Stimulated activated CD8-positive, alpha-beta memory T cell treated with anti-CD3 and anti-CD28 coated beads, Interleukin-7, amount 100 ng/mL, for 48 hours (primary cell): ENCODE data around the gene MARCHF5.

Experiments used
- DNase-seq, 2 donors: peaks; one replicate each; pipeline ENCODE4 v3.0.0-alpha.2; 2020; ENCODE audit warnings: low read depth in 1 of 2; ENCODE audit errors: extremely low read depth in 1 of 2

Gene MARCHF5

DNA sequence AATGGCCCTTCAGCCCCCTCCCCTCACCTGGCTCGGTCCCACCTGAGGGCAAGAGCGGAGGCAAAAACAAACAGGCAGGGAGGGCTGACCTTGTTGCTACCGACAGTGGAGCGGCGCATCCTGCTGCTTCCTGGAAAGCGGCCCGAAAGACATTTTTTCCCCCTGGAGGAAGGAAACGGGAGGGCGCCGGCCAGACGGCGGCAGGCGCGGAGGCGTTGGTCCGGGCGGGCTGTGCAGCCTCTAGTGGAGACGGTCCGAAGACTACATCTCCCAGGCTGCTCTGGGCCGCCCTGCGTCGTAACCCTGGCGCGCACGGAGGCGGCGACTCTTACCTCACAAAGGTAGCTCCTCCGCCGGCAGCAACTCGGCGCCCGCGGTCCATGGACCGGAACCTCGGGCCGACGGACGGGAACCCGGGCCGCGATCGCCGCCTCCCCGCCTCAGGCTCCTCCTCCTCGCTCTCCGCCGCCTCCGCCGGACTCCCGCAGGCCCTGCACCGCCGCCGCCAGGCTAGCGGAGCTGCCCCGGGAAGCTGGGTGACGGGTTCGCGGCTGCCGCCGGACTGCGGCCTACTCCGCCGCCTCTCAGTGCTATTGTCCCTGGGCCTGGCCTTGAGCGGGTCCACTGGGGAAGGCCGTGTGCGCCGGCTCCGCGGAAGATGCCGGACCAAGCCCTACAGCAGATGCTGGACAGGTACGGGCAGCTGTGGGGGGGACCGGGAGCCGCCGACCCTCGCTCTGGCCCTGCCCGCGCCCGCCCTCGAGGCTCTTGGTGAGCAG lies at the start of gene MARCHF5, which contains the start of gene CPEB3:
TSS of gene MARCHF5 (plus strand) at position 331 of the 779 bp plus-strand sequence. CDS start at position 659, 328 bp downstream.
TSS of gene CPEB3 (minus strand) at position 242 of the 779 bp plus-strand sequence. CDS start 50,728 bp downstream, outside the sequence.
- peak; percentile 84 to 90 for DNase-seq

DNA sequence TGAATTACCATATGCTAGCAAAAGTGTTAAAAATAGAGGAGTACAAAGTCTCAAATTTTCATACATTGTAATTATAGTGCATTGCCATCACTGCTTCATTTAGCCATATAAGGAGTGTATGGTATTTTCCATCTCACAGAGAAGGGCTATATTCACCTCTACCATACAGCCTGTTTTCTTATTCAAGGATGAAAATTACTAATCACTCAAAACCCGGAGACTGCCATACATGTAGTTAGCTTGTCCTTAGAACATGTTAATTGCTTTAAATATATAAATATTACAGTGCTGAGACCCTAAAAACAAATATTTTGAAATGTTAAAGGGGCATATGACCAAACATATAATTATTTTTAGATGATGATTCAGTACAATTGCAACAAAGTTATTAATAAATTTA lies 49.5 kb upstream of the MARCHF5 start:
- DNase-seq: no peak

- DNase-seq: no peak
Measured at GRCh38 chr10:92242380-92242779, 48.6 kb upstream of the MARCHF5 start.

GRCh38 chr10:92242910-92243671 lies 47.9 kb upstream of the MARCHF5 start:
- DNase-seq: peak in 1 of 2 donors; percentile 13

- DNase-seq: no peak
Measured at GRCh38 chr10:92244796-92245195, 46.2 kb upstream of the MARCHF5 start.

DNA sequence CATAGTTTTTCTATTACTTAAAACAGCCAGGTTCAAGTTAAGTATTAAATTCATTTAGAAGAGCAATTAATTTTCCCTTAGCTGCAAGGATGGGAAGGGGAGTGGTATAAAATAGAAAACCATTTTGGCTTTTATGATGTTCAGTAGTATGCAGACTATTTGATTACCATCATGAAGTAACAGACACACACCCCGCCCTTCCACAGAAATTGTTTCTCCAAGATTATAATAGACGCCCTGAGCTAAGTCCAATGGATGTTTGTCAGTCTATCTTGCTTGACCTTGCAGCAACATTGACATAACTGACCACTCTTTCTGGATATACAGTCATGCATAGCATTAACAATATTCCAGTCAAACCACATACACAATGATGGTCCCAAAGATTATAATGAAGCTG lies 42.4 kb upstream of the MARCHF5 start:
- DNase-seq: no peak

DNA sequence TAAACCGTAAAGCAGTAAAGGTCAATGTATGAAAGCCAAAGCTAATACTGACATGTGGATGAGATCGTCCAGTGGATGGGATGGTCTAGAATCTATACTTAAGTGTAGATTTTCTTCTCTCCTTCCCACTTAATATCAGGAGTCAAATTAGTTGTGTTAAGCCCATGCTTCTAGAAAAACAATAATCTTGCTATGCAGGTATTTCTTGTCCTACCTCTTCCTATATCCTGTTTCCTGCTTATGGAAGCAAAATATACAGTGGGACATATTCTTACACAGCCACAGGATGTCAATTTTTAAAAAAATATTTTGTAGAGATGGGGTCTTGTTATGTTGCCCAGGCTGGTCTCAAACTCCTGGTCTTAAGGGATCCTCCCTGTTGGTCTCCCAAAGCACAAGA lies 27.6 kb upstream of the MARCHF5 start:
- no peak for DNase-seq

GRCh38 chr10:92264249-92264648 lies 26.7 kb upstream of the MARCHF5 start:
- no peak for DNase-seq

- DNase-seq: no peak
Measured at GRCh38 chr10:92265687-92266258, 25.2 kb upstream of the MARCHF5 start.

GRCh38 chr10:92267343-92267742 lies 23.6 kb upstream of the MARCHF5 start:
- DNase-seq: no peak

GRCh38 chr10:92268748-92269147 lies 22.2 kb upstream of the MARCHF5 start:
- no peak for DNase-seq

DNA sequence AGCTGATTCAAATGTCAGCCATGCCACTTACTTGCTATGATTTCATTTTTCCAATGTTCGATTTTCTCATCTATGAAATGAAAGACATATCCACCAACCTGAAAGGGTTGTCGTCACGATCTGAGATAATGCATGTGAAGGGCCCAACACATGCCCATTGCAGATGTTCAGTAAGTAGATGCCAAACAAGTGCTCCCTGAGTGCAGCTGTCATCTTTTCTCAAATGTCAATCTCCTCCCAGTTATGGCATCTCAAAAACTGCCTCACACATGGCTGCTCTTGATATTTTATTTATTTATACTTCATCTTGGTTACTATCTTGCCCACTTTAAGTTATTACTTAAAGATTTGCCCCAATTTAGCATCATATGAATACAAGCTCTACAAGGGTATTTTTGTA lies 16.9 kb upstream of the MARCHF5 start:
- no peak for DNase-seq

GRCh38 chr10:92278996-92279696 lies 11.8 kb upstream of the MARCHF5 start:
- no peak for DNase-seq

DNA sequence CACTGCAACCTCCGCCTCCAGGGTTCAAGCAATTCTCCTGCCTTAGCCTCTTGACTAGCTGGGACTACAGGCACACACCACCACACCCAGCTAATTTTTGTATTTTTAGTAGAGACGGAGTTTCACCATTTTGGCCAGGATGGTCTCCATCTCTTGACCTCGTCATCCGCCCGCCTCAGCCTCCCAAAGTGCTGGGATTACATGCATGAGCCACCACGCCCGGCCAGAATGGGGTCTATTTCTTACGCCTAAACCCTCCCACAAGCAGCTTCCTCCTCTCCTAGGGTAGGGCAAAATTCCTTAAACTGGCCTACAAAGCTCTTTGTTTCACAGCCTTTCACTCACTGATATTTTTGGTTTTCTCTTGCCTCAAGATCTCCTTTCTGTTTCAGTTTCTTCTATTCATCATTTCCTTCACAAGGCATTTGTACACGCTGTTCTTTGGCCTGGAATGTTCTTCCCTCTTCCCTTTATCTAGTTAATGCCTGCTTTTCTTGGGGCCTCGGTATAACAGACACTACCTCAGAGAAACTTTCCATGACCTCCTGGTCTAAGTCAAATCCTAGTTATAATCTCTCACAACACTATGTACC lies 6.8 kb upstream of the MARCHF5 start:
- DNase-seq: no peak

GRCh38 chr10:92290076-92290836 lies 711 bp upstream of the MARCHF5 start:
- DNase-seq: no peak

GRCh38 chr10:92291616-92291865 lies 574 bp downstream of the MARCHF5 start:
- DNase-seq: no peak

- peak in 1 of 2 donors; percentile 35 for DNase-seq
Measured at GRCh38 chr10:92291921-92292845, 1.2 kb downstream of the MARCHF5 start.

DNA sequence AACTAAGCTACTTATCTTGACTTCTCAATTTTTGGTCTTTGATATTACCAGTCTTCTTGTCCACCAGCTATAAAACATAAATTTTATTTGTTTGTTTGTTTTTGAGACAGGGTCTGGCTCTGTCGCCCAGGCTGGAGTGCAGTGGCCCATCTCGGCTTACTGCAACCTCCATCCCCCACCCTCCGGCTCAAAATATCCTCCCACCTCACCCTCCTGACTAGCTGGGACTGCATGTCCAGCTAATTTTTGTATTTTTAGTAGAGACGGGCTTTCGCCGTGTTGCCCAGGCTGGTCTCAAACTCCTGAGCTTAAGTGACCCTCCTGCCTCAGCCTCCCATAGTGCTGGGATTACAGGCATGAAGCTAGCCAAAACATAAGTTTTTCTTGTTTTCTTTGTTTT lies 7.5 kb downstream of the MARCHF5 start:
- no peak for DNase-seq

- DNase-seq: no peak
Measured at GRCh38 chr10:92303096-92303495, 12.1 kb downstream of the MARCHF5 start.
